HuH-7 (cell line): ENCODE measurements around the gene CAPN7.
A peak's percentile ranks its signal among the peaks of the same experiment; 100 is the strongest.

Experiments used
- DNase-seq: peaks from one replicate; pipeline ENCODE4 v3.0.0; 2011; ENCODE audit warnings: low spot score

Gene CAPN7

GRCh38 chr3:15276028-15276724 lies 70.1 kb downstream of the CAPN7 start:
- no peak for DNase-seq

DNA sequence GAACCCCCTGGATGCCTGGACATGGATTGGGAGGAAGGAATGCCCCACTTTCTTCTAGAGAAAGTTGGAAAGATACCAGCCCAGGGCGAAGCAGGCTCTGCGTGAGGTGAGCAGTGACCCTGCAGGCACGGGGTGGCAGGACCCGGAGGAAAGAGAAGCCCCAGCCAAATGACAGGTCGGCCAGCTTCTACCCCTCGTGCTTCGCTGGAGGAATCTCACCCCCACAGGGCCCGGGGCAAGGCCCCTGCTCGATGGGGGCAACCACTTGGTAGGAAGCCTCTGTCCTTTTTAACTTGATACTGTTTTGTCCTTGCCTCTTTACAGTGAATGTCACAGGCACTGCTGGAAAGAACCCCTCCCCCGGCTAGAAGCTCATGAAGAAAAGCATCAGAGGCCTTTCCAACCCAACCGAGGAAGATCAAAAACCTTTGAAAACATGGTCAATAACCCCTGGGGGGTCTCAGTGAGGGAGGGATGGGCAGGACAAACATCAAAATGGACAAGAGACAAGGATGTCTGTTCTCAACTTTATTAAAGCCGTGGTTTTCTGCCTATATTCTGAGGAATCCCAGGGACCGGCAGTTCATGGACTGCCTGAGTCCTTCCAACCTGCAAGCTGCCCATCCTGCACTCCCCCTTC lies 71.9 kb downstream of the CAPN7 start:
- no peak for DNase-seq

DNA sequence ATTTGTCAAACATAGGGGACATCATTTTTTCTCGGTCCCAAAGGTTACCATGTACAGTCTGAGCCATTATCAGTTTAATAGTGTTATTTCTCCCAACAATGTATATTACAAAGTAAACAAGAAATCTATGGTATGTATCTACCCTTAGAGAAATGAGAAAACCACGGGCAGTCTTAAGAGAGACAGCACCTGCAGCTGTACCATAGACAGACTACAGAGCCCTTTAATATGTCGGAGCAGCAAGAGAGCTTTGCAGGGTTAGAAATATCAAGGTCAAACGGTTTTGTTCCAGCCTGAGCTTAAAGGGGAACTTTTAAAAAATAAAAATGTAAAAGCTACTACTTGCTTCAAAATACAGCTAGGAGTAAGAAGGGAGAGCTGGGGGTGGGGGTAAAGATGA lies 73.2 kb downstream of the CAPN7 start:
- DNase-seq, result no peak

GRCh38 chr3:15279671-15280402 lies 73.8 kb downstream of the CAPN7 start:
- no peak for DNase-seq

DNA sequence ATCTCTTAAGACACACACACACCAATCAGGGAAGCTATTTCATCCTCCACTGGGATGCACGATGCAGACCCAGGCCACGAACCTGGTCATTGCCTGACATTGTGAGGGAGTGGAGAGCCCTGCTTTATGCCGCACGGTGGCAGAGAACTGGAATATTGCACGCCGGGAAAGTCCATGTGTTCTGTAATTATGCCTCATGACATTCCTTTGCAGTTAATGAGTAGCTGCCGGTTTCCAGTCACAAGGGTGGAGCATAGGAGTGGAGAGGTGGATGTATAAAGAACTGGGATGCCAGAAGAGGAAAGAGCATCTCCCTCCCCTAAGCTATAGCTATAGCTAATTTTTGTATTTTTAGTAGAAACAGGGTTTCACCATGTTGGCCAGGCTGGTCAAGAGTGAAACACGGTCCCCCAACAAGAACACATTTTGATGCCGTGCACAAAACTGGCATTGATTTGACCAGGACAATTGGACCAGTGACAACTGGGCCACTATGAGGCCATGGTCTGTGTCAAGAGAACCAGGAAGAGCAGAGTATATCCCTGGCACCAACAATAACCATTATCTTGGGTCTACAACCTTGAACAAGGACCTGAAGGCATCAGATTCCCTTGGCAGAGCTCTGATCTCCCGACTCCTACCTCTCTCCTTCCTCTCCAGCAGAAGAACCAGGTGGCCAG lies 74.9 kb downstream of the CAPN7 start:
- DNase-seq, result peak; percentile 72

DNA sequence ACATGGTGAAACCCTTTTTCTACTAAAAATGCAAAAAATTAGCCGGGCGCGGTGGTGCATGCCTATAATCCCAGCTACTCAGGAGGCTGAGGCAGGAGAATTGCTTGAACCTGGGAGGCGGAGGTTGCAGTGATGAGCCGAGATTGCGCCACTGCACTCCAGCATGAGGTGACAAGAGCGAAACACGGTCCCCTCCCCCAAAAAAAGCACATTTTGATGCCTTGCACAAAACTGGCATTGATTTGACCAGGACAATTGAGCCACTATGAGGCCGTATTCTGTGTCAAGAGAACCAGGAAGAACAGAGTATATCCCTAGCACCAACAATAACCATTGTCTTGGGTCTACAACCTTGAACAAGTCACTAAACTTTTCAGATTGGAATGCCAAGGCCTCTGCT lies 75.8 kb downstream of the CAPN7 start:
- no peak for DNase-seq

DNA sequence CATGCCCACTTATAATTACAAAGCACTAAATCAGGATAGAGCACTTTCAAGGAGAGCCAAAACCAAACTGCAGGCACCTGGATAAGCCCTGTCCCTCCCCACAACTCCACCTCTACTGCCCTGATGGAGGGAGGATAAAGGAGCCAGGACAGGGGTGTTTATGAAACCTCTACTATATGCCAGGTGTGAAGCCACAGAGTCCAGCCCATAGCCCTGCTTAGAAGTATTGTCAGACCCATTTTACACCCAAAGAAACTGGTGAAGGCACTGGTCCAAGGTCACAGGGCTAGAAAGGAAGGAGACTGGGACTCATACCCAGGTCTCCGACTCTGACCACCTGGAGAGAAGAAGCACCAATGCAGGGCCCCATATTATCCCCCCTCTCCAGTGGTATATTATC lies 77.7 kb downstream of the CAPN7 start:
- no peak for DNase-seq

DNA sequence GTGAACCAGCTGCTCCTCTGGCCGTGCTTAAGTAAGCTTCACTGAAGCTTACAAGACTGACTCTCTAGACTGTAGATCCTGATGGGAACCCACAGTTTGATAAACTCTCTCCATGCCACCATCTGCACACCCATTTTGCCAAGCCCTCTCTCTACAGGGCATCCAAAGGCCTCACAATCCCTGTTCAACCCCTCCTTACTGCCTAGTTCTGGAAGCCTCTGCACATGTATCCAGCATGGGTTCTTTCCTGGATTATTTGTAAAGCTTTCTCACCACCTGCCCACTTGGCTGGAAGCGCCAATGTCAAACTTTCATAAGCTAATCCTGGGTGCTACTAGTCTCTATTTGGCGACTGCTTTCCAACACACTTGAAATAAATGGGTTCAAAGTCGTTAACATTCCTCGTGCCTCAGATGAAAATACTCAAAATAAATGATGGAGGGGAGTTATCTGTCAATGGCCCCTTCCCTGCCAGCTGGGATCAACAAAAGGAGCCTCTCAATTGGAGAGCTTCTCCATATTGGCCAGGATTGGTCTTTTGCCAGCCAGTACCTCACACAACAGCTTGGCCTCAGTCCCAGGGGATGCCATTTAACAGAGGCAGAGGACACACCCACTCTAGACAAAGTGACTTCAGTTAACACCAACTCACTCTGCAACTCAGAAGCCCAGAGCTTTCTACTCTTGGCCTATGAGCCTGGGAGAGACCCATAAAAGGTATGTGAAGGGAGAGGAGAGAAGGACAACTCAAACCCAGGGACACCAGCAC lies 78.3 kb downstream of the CAPN7 start:
- no peak for DNase-seq

DNA sequence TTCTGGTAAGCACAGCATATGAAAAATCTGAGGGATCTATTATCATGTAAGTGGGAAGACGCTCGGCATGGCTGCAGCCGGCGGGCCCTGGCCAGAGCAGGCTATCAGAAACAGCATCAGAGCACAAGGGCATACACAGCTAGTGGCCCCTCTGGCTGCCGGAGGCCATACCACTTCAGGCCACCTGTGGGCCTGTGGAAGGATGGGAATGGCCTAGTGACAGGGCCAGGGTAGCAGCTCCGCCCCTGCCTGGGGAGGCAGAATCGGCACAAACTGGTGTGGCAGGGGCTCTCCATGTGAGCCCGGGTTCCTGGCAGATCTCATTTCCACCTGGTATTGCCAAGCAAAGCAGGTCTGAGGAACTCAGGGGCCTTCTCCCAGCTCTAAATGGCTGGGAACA lies 80.0 kb downstream of the CAPN7 start:
- no peak for DNase-seq

- peak; percentile 45 for DNase-seq
Measured at GRCh38 chr3:15287565-15288330, 81.7 kb downstream of the CAPN7 start.

GRCh38 chr3:15288331-15289035 lies 82.4 kb downstream of the CAPN7 start:
- DNase-seq, result no peak

DNA sequence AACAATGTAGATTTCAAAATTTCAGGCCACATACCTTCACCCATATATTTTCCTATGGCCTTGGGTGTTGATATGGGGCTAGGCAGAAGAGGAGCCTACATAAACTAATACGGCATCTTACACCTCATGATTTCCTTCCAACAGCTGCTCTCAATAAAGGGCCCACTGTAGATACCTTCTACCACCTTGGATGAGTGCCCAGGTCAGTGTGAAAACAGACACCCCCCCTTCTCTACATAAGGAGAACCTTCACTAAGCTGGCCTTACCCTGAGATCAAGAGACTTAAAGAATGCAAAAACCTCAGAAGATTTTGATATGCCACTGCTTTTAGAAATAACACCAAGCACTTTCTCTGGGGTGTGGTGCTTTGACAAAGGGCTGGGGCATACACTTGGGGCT lies 83.6 kb downstream of the CAPN7 start:
- DNase-seq, result no peak

DNA sequence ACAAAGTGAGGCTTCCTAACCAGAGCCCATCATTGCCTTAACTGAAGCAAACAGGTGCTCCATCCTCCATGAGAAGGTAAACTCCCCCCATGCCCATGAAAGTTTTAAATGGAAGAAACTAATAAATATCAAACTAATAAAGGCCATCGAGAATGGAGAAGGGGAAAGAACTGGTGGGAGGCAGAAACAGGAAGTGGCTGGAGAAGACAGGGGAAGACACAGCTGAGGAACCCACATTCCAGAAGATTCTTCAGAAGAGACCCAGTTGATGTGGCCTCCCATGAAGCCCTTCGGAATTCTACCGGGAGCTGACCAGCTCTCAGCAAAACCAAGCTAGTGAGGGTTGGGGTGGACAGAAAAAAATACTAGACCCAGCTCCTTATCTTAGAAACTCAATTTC lies 84.7 kb downstream of the CAPN7 start:
- no peak for DNase-seq

DNA sequence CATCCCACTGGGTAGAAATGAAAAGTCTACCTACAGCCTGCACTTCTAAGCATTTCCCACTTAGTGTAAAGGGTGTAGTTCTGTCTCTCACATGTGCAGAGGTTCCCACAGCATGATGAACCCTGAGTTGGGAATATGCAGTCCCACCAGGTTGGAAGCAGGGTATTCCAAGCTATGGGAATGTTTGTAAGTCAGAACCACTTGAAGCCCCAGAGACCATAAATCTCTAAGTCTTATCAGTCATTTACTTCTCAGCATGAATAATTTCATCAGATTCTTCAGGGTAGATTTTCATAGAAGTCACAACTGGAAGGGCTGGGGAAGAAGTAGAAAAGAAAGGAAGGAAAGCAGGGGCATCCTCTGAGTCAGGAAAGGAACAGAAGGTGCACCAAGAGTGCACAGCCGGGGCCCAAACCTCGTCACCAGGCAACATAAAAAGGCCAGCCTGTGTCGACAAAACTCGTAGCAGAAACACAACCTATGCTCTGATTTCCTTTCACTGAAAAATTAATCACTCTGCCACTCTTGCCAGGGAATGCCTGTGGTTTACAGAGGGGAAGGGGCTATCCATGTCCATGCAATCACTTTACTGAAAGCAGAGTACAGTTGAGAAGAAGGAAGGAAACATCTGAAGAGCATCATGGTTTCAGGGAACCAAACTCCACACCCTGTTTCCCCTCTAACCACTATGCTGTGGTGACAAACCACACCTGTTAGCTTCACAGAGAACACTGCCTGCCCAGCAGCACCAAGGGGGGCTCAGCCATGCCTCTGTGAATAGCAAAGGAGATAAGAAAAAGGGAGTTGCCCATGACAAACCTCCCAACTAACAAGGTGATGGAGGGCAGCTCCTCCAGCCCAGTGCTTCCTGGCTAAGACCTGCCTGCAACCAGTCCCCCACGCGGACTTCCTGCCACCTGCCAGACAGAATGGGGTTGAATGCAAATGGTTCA lies 85.8 kb downstream of the CAPN7 start:
- no peak for DNase-seq

DNA sequence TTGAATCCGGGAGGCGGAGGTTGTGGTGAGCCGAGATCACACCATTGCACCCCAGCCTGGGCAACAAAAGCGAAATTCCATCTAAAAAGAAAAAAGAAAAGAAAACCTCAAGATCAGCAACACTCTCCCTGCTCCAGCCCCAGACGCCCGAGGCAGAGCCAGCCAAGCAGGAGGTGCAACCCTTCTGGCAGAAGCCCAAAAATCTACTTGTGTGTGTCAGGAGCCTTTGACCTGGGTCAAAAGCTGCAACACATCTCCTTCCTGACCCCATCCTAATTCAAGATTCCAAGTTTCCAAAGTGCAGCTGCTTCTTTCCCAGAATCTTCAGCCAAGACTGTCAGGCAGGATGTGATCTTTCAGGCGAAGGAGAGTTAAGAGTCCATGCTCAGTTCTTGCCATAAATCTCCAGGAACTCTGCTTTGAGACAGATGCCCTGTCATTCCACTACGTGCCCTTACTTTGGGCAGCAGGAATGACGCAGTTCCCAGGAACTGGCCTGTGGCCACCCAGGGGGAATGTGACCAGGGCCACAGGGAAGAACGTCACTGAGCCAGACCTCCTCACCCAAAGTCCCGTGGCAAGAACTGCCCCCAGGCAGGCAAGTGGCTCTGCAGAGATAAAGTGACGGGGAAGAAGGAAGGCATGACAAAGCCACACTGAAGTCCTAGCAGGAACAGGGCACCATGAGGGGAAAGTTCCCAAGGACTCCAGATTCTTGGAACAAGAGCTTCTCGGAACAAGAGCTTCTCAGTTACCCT lies 86.9 kb downstream of the CAPN7 start:
- DNase-seq, result no peak

DNA sequence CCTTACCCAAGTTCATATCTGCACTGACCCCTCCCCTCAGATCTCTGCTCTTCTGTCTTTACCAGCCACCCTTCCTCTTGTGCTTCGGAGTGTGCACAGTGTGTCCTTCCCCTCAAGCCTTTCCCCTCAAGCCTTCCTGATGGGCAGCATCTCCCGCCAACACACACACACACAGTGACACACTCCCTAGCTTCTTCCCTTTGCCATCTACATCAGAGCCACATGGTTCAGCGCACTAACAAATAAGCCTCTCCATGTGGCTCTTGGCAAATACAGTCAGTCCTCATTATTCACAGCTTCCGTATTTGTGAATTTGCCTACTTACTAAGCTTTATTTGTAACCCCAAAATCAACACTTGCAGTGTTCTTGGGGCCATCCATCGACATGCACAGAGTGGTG lies 88.9 kb downstream of the CAPN7 start:
- no peak for DNase-seq

DNA sequence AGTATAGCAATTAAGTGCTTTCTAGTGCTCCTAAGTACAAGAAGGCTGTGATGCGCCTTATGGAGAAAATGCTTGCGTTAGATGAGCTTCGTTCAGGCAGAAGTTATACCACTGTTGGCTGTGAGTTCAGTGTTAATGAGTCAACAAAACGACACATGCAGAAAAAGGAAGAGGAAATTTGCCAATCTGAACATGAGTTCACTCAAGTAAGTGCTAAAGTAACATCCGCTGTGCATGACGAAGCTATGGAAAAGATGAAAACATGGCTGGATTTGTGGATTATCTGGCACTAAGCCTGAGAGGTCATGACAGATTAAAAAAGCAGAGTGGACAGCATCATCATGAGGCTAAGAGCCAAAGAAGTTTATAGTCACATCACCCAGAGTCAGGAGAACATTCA lies 89.5 kb downstream of the CAPN7 start:
- DNase-seq, result no peak

- DNase-seq, result no peak
Measured at GRCh38 chr3:15297608-15298350, 91.7 kb downstream of the CAPN7 start.
